GM12878 (cell line): Measurements from ENCODE around the gene TRIM68. TPM values are rescaled to one million over a fixed set of nuclear protein-coding genes. Genes with fewer than 3 reads are reported as not detected.

Experiments
- ATAC-seq: fragments of 200-7000 bp; cut with Tn5 transposase; 3 replicates; pipeline ENCODE4 v1.9.1; 2020; ENCODE audit warnings: mild to moderate bottlenecking, moderate library complexity
- BruUV-seq: library from RNA; stranded (reverse); fragments of 400-500 nt; replicated peaks from 2 replicates; lab custom pipeline; 2021; lab: Mats Ljungman, UMichigan
- CTCF ChIA-PET: fragments of 300-600 bp; sonication (Branson Sonifier 250); formaldehyde crosslinking; extraction: SDS; loops from one replicate; lab custom pipeline; 2021; ENCODE audit warnings: inconsistent platforms; lab: Yijun Ruan, JAX
- POLR2A ChIA-PET: fragments of 350-600 bp; formaldehyde crosslinking; extraction: SDS; loops from one replicate; lab custom pipeline; 2021; ENCODE audit warnings: inconsistent platforms; lab: Charles Lee
- RAD21 ChIA-PET: fragments of 300-600 bp; sonication (Branson Sonifier 250); formaldehyde crosslinking; loops from one replicate; lab custom pipeline; 2023; ENCODE audit warnings: antibody characterized with exemption; ENCODE audit not compliant: unreplicated experiment; lab: Charles Lee
- SMC1A ChIA-PET: fragments of 300-600 bp; sonication (Branson Sonifier 250); formaldehyde crosslinking; loops from one replicate; lab custom pipeline; 2023; ENCODE audit not compliant: unreplicated experiment, uncharacterized antibody; lab: Charles Lee
- DNase-seq: peaks from one replicate; pipeline ENCODE4 v3.0.0-alpha.2; 2011; ENCODE audit warnings: low read depth, low spot score
- FAIRE-seq: peaks from 3 replicates; lab custom pipeline; 2011; peaks lifted over from hg19 to GRCh38; lab: Jason Lieb, UNC
- H2AFZ ChIP-seq: 2 replicates; pipeline ENCODE4 v1.6.0; 2011; ENCODE audit warnings: low read depth, low read length, control low read depth; ENCODE audit not compliant: control insufficient read depth
- H3K27ac ChIP-seq: 2 replicates; pipeline ENCODE4 v1.5.1; 2011; ENCODE audit warnings: control low read depth; ENCODE audit not compliant: control insufficient read depth, insufficient read depth
- H3K27me3 ChIP-seq, 2 experiments: replicated peaks in 1 of 2; 2 replicates each; pipeline versions ENCODE4 v1.6.0 to v1.6.1; 2011; ENCODE audit warnings: low read length in 1 of 2; ENCODE audit not compliant: control insufficient read depth in 2 of 2, insufficient read depth in 2 of 2
- H3K36me3 ChIP-seq, 2 experiments: 2 replicates each; pipeline ENCODE4 v1.5.1; 2011; ENCODE audit warnings: low read length in 1 of 2; ENCODE audit not compliant: control insufficient read depth in 2 of 2, insufficient read depth in 2 of 2
- H3K4me1 ChIP-seq: 2 replicates; pipeline ENCODE4 v1.6.1; 2011; ENCODE audit warnings: mild to moderate bottlenecking, low read length, moderate library complexity, mixed read lengths; ENCODE audit not compliant: control insufficient read depth, insufficient read depth
- H3K4me2 ChIP-seq: 2 replicates; pipeline ENCODE4 v1.6.0; 2011; ENCODE audit warnings: control low read depth; ENCODE audit not compliant: control insufficient read depth, insufficient read depth
- H3K4me3 ChIP-seq: fragments of 200-600 bp; sonication (generic); 2 replicates; pipeline ENCODE4 v1.5.1; 2016
- H3K79me2 ChIP-seq: 2 replicates; pipeline ENCODE4 v1.6.0; 2011; ENCODE audit warnings: low read length; ENCODE audit not compliant: control insufficient read depth, insufficient read depth
- H3K9ac ChIP-seq: 2 replicates; pipeline ENCODE4 v1.8.0; 2011; ENCODE audit warnings: low read length, control low read depth, mixed read lengths; ENCODE audit not compliant: control insufficient read depth, insufficient read depth
- H3K9me3 ChIP-seq: replicated peaks from 3 replicates; pipeline ENCODE4 v1.5.1; 2011; ENCODE audit warnings: mild to moderate bottlenecking, low read length; ENCODE audit not compliant: control insufficient read depth, insufficient read depth
- H4K20me1 ChIP-seq: 2 replicates; pipeline ENCODE4 v1.6.0; 2011; ENCODE audit not compliant: control insufficient read depth, insufficient read depth
- IRF5 ChIP-seq: fragments of 450-650 bp; IDR thresholded peaks from 2 replicates; pipeline ENCODE4 v1.6.1; 2017; ENCODE audit warnings: borderline replicate concordance
- MYB ChIP-seq: fragments of 150-350 bp; IDR thresholded peaks from 2 replicates; pipeline ENCODE4 v1.6.1; 2014; ENCODE audit warnings: mild to moderate bottlenecking, low read depth, low read length, borderline replicate concordance
- NR2F1 ChIP-seq: fragments of 450-650 bp; conservative IDR thresholded peaks from 2 replicates; pipeline ENCODE4 v1.6.1; 2017; ENCODE audit warnings: mild to moderate bottlenecking
- PKNOX1 ChIP-seq: fragments of 450-650 bp; IDR thresholded peaks from 2 replicates; pipeline ENCODE4 v1.6.1; 2016; ENCODE audit warnings: mild to moderate bottlenecking
- PRDM15 ChIP-seq: fragments of 450-650 bp; formaldehyde crosslinking; IDR thresholded peaks from 2 replicates; pipeline ENCODE4 v1.4.0; 2020; ENCODE audit warnings: mild to moderate bottlenecking, moderate library complexity
- SUPT20H ChIP-seq: IDR thresholded peaks from 2 replicates; pipeline ENCODE4 v1.6.1; 2011; ENCODE audit warnings: low read depth, mild to moderate bottlenecking, low read length, moderate library complexity, borderline replicate concordance; ENCODE audit not compliant: control insufficient read depth
- YBX1 ChIP-seq: fragments of 450-650 bp; IDR thresholded peaks from 2 replicates; pipeline ENCODE4 v1.6.1; 2016; ENCODE audit warnings: antibody characterized with exemption
- WGBS: methylation state at CpG from one replicate; pipeline ENCODE4 v1.1.6; 2016; ENCODE audit warnings: low lambda C conversion rate; ENCODE audit not compliant: insufficient replicate concordance, insufficient coverage; ENCODE audit errors: missing lambda C conversion rate; 5-methylcytosine and 5-hydroxymethylcytosine counted together
- in situ Hi-C: fragments of 300-500 bp; cut with MboI; formaldehyde crosslinking; loops from 9 replicates; pipeline ENCODE4 v1.14.3; 2018; ENCODE audit warnings: mixed read lengths
- intact Hi-C: fragments of 100-400 bp; cut with micrococcal nuclease; formaldehyde crosslinking; loops from one replicate; pipeline ENCODE4 v1.14.2; 2022; ENCODE audit not compliant: unreplicated experiment
- polyA plus RNA-seq, 11 experiments: library from polyadenylated mRNA; depleted of rRNA in 4 of 11; unstranded in 6 of 11; stranded (reverse) in 5 of 11; fragments of >200 nt; fragmentation: Nextera tagmentation in 4 of 11; fragmentation: Illumina TruSeq in 1 of 11; extraction: Ambion mirVana in 4 of 11; extraction: Trizol in 1 of 11; gene quantifications; 1 replicate in 1 of 11; 2 replicates in 10 of 11; pipeline versions ENCODE4 v1.2.1 to v1.2.3, GENCODE V29; 2011 to 2016; ENCODE audit warnings: inconsistent platforms in 2 of 11, missing spikeins in 2 of 11, low read depth in 1 of 11
- total RNA-seq, 4 experiments: library from RNA; depleted of rRNA in 3 of 4; stranded (reverse); fragments of >200 nt in 3 of 4; fragmentation: Illumina TruSeq in 1 of 4; extraction: Trizol in 1 of 4; gene quantifications; 2 replicates each; pipeline versions ENCODE4 v1.2.1 to v1.2.3, GENCODE V29; 2013 to 2021

Gene TRIM68
- total and polyA plus RNA-seq, 10 of the 15 experiments (the other 5 are each of a cell fraction or from before 2014, with no cell fraction given), result 3.3 to 13.7 (median 8.3) TPM

- Histone ChIP-seq H3K27me3 (no peaks in the 10 kb centered on the region), H2AFZ (no peak overlapping the region), H3K4me1 (peaks cover 3% of the 10 kb centered on the region; the same call in 1 of the 2 replicates), H3K36me3 (peaks cover 0 to 11% of the 10 kb centered on the region in 2 experiments; a peak in 3 of 4 replicates), H3K4me3 (no peak overlapping the region), H3K27ac (no peak overlapping the region), H3K4me2 (no peak overlapping the region), H3K9me3 (no peaks in the 10 kb centered on the region; the same call in 2 of the 3 replicates), H3K9ac (no peak overlapping the region), H3K79me2 (peaks cover 3% of the 10 kb centered on the region; the same call in 1 of the 2 replicates), H4K20me1 (no peaks in the 10 kb centered on the region)
- FAIRE-seq, result no peak
- ChIA-PET CTCF (no interaction called here), RAD21 (no interaction called here), POLR2A (no interaction called here), SMC1A (no interaction called here)
- no TSS peak for BruUV-seq
- no peak for DNase-seq
- no peak for ATAC-seq
- 98% methylated on average over 4 of the region's 4 CpGs for WGBS
- intact Hi-C loops, result no loop called here
- in situ Hi-C loops, result no loop called here
- TF ChIP-seq PKNOX1 (no peak), SUPT20H (no peak), YBX1 (no peak), NR2F1 (no peak)
Measured at GRCh38 chr11:4605057-4605456, 3.0 kb downstream of the TRIM68 start.

GRCh38 chr11:4593739-4594138 lies 14.3 kb downstream of the TRIM68 start, which contains the start of gene OR52I1:
Gene OR52I1 (plus strand): TSS chr11:4594039. CDS start chr11:4594039, 0 bp downstream.
- BruUV-seq, result no TSS peak
- Histone ChIP-seq H3K4me2 (no peak within 1 kb of the TSS), H3K4me3 (no peak within 1 kb of the TSS), H4K20me1 (no peaks in the 10 kb centered on the region), H3K27ac (no peak within 1 kb of the TSS), H3K36me3 (peaks cover 0 to 3% of the 10 kb centered on the region in 2 experiments; a peak in 1 of 4 replicates), H3K27me3 (no peaks in the 10 kb centered on the region), H3K79me2 (no peaks in the 10 kb centered on the region), H2AFZ (no peak within 1 kb of the TSS), H3K9me3 (no peaks in the 10 kb centered on the region), H3K9ac (no peak within 1 kb of the TSS), H3K4me1 (no peaks in the 10 kb centered on the region)
- POLR2A ChIA-PET, result no interaction called here
- ATAC-seq (no peak), DNase-seq (no peak), FAIRE-seq (no peak)
- SMC1A ChIA-PET, result interaction anchor here (1.2 kb wide), 1 partner anchor 10 kb away, joined by 3 read pairs; no protein-coding TSS in a partner anchor
- RAD21 ChIA-PET, result no interaction called here
- 88% methylated on average over 1 of the region's 1 CpG for WGBS
- CTCF ChIA-PET, result interaction anchor here (1.2 kb wide), 1 partner anchor 14 kb away, joined by 4 read pairs; no protein-coding TSS in a partner anchor
- intact Hi-C loops, result no loop called here
- in situ Hi-C loops, result no loop called here
- TF ChIP-seq PRDM15 (CRISPR knock-in tag) (no peak), SUPT20H (no peak), MYB (no peak), IRF5 (no peak)
